Muscle of back (tissue), 11 donors: Measurements from ENCODE around the gene NCOA7. TPM values are rescaled to one million over a fixed set of nuclear protein-coding genes. Genes with fewer than 3 reads are reported as not detected.
"Not testable (repeated sequence)": the region's sequence is repeated elsewhere in the genome, so short reads cannot be mapped to it uniquely, and the experiment has no call there.

ENCODE experiments used
- DNase-seq, 3 donors: peaks; one replicate each; pipeline versions ENCODE4 v3.0.0 to v3.0.0-alpha.2; 2013
- polyA plus RNA-seq, 10 donors: library from polyadenylated mRNA; unstranded; fragments of 120-200 nt; gene quantifications; one replicate each; pipeline ENCODE4 v1.2.1, GENCODE V29; 2013; ENCODE audit not compliant: insufficient read length in 10 of 10

The NCOA7 gene
- polyA plus RNA-seq, 10 donors: 4.3 to 10.3 (median 7.5) TPM

- no peak for DNase-seq
These were observed 41.8 kb downstream of the NCOA7 start for GRCh38 chr6:125832391-125833117.

- DNase-seq: no peak
These were observed 43.6 kb downstream of the NCOA7 start for GRCh38 chr6:125834348-125834747.

GRCh38 chr6:125835221-125835744, 44.5 kb downstream of the NCOA7 start:
- no peak for DNase-seq

GRCh38 chr6:125836466-125836865, 45.7 kb downstream of the NCOA7 start:
- no peak for DNase-seq

GRCh38 chr6:125839471-125839870, 48.7 kb downstream of the NCOA7 start:
- DNase-seq: no peak

GRCh38 chr6:125839879-125840278, 49.1 kb downstream of the NCOA7 start:
- no peak for DNase-seq

GRCh38 chr6:125841356-125842090, 50.8 kb downstream of the NCOA7 start:
- no peak for DNase-seq

GRCh38 chr6:125842091-125842626, 51.4 kb downstream of the NCOA7 start:
- no peak for DNase-seq

- no peak for DNase-seq
These were observed 52.8 kb downstream of the NCOA7 start for GRCh38 chr6:125843593-125843992.

GRCh38 chr6:125844989-125845388, 54.2 kb downstream of the NCOA7 start:
- DNase-seq: no peak

- DNase-seq: no peak
These were observed 55.7 kb downstream of the NCOA7 start for GRCh38 chr6:125846292-125847024.

- DNase-seq: not testable (repeated sequence)
These were observed 57.5 kb downstream of the NCOA7 start for GRCh38 chr6:125848286-125848685.

GRCh38 chr6:125850361-125850760, 59.6 kb downstream of the NCOA7 start:
- DNase-seq: no peak

GRCh38 chr6:125852587-125852986, 61.8 kb downstream of the NCOA7 start:
- no peak for DNase-seq

GRCh38 chr6:125853168-125853567, 62.4 kb downstream of the NCOA7 start:
- no peak for DNase-seq

GRCh38 chr6:125853756-125854155, 63.0 kb downstream of the NCOA7 start:
- DNase-seq: no peak

GRCh38 chr6:125854355-125854754, 63.6 kb downstream of the NCOA7 start:
- no peak for DNase-seq

GRCh38 chr6:125855783-125856182, 65.0 kb downstream of the NCOA7 start:
- no peak for DNase-seq

GRCh38 chr6:125857846-125858245, 67.1 kb downstream of the NCOA7 start:
- no peak for DNase-seq

GRCh38 chr6:125858427-125859320, 67.9 kb downstream of the NCOA7 start:
- DNase-seq: peak; percentile 45 to 62 (median 54)

- DNase-seq: no peak
These were observed 69.0 kb downstream of the NCOA7 start for GRCh38 chr6:125859727-125860126.
